Naive thymus-derived CD4-positive, alpha-beta T cell (primary cell): Measurements from ENCODE around the gene SDR39U1. TPM values are rescaled to one million over a fixed set of nuclear protein-coding genes. Genes with fewer than 3 reads are reported as not detected.

Source experiments
- ATAC-seq: fragments of 150-1000 bp; cut with Tn5 transposase; 2 replicates; pipeline ENCODE4 v1.10.0; 2021; ENCODE audit warnings: mild to moderate bottlenecking, moderate library complexity
- CTCF ChIA-PET: fragments of 350-600 bp; sonication (Branson Sonifier 250); formaldehyde crosslinking; loops from one replicate; lab custom pipeline; 2021; ENCODE audit warnings: antibody characterized with exemption; lab: Charles Lee
- POLR2A ChIA-PET: fragments of 350-600 bp; sonication (Branson Sonifier 250); formaldehyde crosslinking; loops from one replicate; lab custom pipeline; 2021; ENCODE audit warnings: antibody characterized with exemption, inconsistent platforms; lab: Charles Lee
- DNase-seq, 9 donors: peaks; one replicate each; pipeline versions ENCODE4 v3.0.0 to v3.0.0-alpha.2; 2020 to 2022; ENCODE audit warnings: mixed read lengths in 1 of 9
- H3K27ac ChIP-seq: one replicate; pipeline ENCODE4 v1.7.0; 2013; ENCODE audit warnings: mild to moderate bottlenecking, low read depth, low read length, moderate library complexity
- H3K27me3 ChIP-seq, 2 donors: one replicate each; pipeline ENCODE4 v1.7.0; 2013; ENCODE audit warnings: low read length in 2 of 2, mild to moderate bottlenecking in 2 of 2, moderate library complexity in 2 of 2; ENCODE audit not compliant: control insufficient read depth in 2 of 2, insufficient read depth in 2 of 2
- H3K36me3 ChIP-seq, 3 experiments: 1 replicate in 2 of 3; 2 replicates in 1 of 3; pipeline ENCODE4 v1.7.0; 2013; ENCODE audit warnings: low read length in 3 of 3, mild to moderate bottlenecking in 3 of 3, moderate library complexity in 1 of 3; ENCODE audit not compliant: insufficient read depth in 3 of 3, control insufficient read depth in 2 of 3
- H3K4me1 ChIP-seq, 2 donors: one replicate each; pipeline ENCODE4 v1.7.0; 2013; ENCODE audit warnings: low read length in 2 of 2, mild to moderate bottlenecking in 2 of 2, moderate library complexity in 1 of 2; ENCODE audit not compliant: control insufficient read depth in 2 of 2, insufficient read depth in 2 of 2
- H3K4me3 ChIP-seq: 2 replicates; pipeline ENCODE4 v1.7.0; 2013; ENCODE audit warnings: mild to moderate bottlenecking, low read length
- H3K9me3 ChIP-seq, 3 experiments: 1 replicate in 2 of 3; 2 replicates in 1 of 3; pipeline ENCODE4 v1.7.0; 2013; ENCODE audit warnings: low read length in 3 of 3; ENCODE audit not compliant: control insufficient read depth in 2 of 3
- H3K27ac Mint-ChIP-seq, 9 donors: one replicate each; pipeline ENCODE4 v1.8.0; 2020 to 2022; ENCODE audit warnings: mixed read lengths in 9 of 9, mild to moderate bottlenecking in 8 of 9, moderate library complexity in 5 of 9, inconsistent platforms in 2 of 9
- H3K27me3 Mint-ChIP-seq, 5 donors: one replicate each; pipeline ENCODE4 v1.8.0; 2021 to 2022; ENCODE audit warnings: mixed read lengths in 5 of 5, mild to moderate bottlenecking in 1 of 5
- H3K36me3 Mint-ChIP-seq, 5 donors: one replicate each; pipeline ENCODE4 v1.8.0; 2020 to 2022; ENCODE audit warnings: mixed read lengths in 5 of 5, mild to moderate bottlenecking in 3 of 5, inconsistent platforms in 1 of 5
- H3K4me1 Mint-ChIP-seq, 7 donors: one replicate each; pipeline ENCODE4 v1.8.0; 2020 to 2022; ENCODE audit warnings: mixed read lengths in 7 of 7, mild to moderate bottlenecking in 3 of 7, inconsistent platforms in 1 of 7
- H3K4me3 Mint-ChIP-seq, 10 donors: one replicate each; pipeline ENCODE4 v1.8.0; 2020 to 2022; ENCODE audit warnings: mild to moderate bottlenecking in 10 of 10, mixed read lengths in 10 of 10, moderate library complexity in 6 of 10, inconsistent platforms in 2 of 10
- H3K9me3 Mint-ChIP-seq, 11 donors: one replicate each; pipeline ENCODE4 v1.8.0; 2020 to 2022; ENCODE audit warnings: mixed read lengths in 11 of 11, mild to moderate bottlenecking in 4 of 11, inconsistent platforms in 1 of 11, moderate library complexity in 1 of 11
- intact Hi-C, 2 donors: fragments of 100-400 bp; cut with micrococcal nuclease; formaldehyde crosslinking; loops; one replicate each; pipeline ENCODE4 v1.15.1; 2023
- polyA plus RNA-seq, 2 donors: library from polyadenylated mRNA; unstranded; fragments of 300-500 nt; fragmentation: Illumina TruSeq; gene quantifications; one replicate each; pipeline ENCODE4 v1.2.3, GENCODE V29; 2021
- total RNA-seq, 6 experiments: library from RNA in 5 of 6; stranded (reverse) in 5 of 6; gene quantifications; 1 replicate in 5 of 6; 2 replicates in 1 of 6; pipeline ENCODE4 v1.2.3 and lab custom pipeline; 2021 to 2026

SDR39U1 gene
- total and polyA plus RNA-seq, 7 experiments from 2014 or later = 64.7 to 137 (median 96.2) TPM

DNA sequence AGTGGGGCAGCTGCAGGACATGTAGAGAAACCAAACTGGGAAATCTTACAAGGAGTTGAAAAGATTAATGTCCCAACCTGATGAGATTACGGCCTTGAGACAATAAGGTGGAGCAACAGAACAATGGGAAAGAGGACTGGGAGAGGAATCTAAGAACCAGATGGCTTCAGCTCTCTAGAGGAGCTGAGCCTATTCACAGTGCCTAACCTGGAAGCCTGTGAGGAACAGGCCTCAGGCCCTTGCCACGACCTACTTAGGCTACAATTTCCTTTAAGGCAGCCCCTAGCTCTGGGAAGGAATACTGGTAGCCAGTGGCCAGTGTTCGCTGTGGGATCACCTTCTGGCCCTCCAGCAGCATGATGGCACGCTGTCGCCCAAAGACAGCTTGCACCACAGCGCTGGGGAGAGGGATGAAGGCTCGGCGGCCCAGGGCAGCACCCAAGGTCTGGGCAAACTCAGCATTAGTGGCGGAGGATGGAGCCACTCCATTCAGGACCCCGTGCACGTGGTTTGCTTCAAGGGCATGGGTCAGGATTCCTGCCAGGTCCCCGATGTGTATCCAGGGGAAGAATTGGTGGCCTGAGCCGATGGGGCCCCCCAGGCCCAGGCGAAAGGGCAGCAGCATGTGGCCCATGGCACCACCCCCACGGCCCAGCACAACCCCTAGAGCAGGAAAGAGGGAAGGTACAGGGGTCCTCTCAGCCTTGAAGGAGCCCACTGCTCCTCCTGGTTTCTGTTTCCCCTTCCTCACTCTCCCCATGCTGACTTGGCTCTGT lies 2.6 kb downstream of the SDR39U1 start:
- peaks cover 0 to 6% (median 0%) of the 10 kb centered on the region in 11 donors for H3K9me3 Mint-ChIP-seq
- H3K36me3 Mint-ChIP-seq = peaks cover 0 to 47% (median 13%) of the 10 kb centered on the region in 5 donors
- ChIA-PET CTCF (interaction anchor here (1.6 to 3.1 kb wide), 2 partner anchors 107 to 197 kb away, joined by 5 to 13 read pairs; partner anchors contain the start of gene TINF2), POLR2A (interaction anchor here (2.0 to 5.3 kb wide), 4 partner anchors 10 to 131 kb away, joined by 9 to 105 read pairs (median 18); partner anchors contain the start of genes CBLN3, CIDEB and KHNYN)
- H3K4me3 Mint-ChIP-seq = peak overlapping the region in 6 of 10 donors; percentile 7 to 61 (median 26)
- no peak for ATAC-seq
- no peak for DNase-seq
- Histone ChIP-seq H3K4me1 (peaks cover 30 to 44% of the 10 kb centered on the region in 2 donors), H3K36me3 (peaks cover 9 to 62% (median 12%) of the 10 kb centered on the region in 3 experiments), H3K27me3 (no peaks in the 10 kb centered on the region), H3K4me3 (no peak overlapping the region), H3K9me3 (no peaks in the 10 kb centered on the region), H3K27ac (no peak overlapping the region)
- peaks cover 37 to 74% (median 68%) of the 10 kb centered on the region in 7 donors for H3K4me1 Mint-ChIP-seq
- H3K27ac Mint-ChIP-seq = peak overlapping the region in 6 of 9 donors; percentile 29 to 98 (median 62)
- peaks cover 0 to 3% (median 0%) of the 10 kb centered on the region in 5 donors for H3K27me3 Mint-ChIP-seq
- intact Hi-C loops = loop anchor here (5.0 to 10.0 kb wide), 5 partner anchors 232 to 1403 kb away; partner anchors contain the start of genes PPP1R3E (in 1 of the 2), THTPA (in 1 of the 2) and ZFHX2 (in 1 of the 2)

DNA sequence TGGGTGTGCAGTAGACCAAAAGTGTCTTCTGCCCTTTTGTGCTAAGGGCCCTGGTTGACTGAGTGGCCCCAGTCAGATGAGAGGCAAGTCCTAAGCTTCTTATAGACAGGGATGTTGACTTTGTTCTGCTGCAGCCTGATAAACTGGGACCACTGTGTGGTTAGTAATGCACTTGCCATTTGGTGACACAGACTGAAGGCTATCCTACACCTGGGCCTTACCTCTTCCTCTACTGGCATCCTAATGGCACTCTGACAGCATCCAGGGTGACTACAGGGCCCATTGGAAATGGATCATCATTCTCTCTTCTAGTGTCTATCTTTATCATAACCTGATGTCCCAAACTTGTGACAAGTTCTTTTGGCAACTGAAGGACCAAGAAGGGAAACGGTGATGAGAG lies 3.3 kb downstream of the SDR39U1 start:
- H3K36me3 ChIP-seq = peaks cover 9 to 70% (median 12%) of the 10 kb centered on the region in 3 experiments
- no peaks in the 10 kb centered on the region for H3K9me3 ChIP-seq
- Mint-ChIP-seq H3K27ac (peak overlapping the region in 8 of 9 donors; percentile 29 to 81 (median 59)), H3K36me3 (peaks cover 0 to 52% (median 13%) of the 10 kb centered on the region in 5 donors), H3K9me3 (peaks cover 0 to 6% (median 0%) of the 10 kb centered on the region in 11 donors), H3K27me3 (peaks cover 0 to 3% (median 0%) of the 10 kb centered on the region in 5 donors), H3K4me1 (peaks cover 37 to 77% (median 72%) of the 10 kb centered on the region in 7 donors), H3K4me3 (peak overlapping the region in 2 of 10 donors; percentile 12 to 33)
- H3K27me3 ChIP-seq = no peaks in the 10 kb centered on the region
- CTCF ChIA-PET = interaction anchor here (3.1 to 10.1 kb wide), 2 partner anchors 105 to 106 kb away, joined by 13 to 317 read pairs; partner anchors contain the start of genes ADCY4 and RIPK3
- DNase-seq = no peak
- POLR2A ChIA-PET = interaction anchor here (4.7 to 5.3 kb wide), 2 partner anchors 9 to 106 kb away, joined by 25 to 105 read pairs; partner anchors contain the start of genes CBLN3 and KHNYN
- H3K4me1 ChIP-seq = peaks cover 30 to 44% of the 10 kb centered on the region in 2 donors
- no peak overlapping the region for H3K4me3 ChIP-seq
- no peak overlapping the region for H3K27ac ChIP-seq
- no peak for ATAC-seq
- intact Hi-C loops = loop anchor here in 1 of 2 donors (10.0 kb wide), 1 partner anchor 884 kb away; the partner anchor contains the start of genes THTPA and ZFHX2

DNA sequence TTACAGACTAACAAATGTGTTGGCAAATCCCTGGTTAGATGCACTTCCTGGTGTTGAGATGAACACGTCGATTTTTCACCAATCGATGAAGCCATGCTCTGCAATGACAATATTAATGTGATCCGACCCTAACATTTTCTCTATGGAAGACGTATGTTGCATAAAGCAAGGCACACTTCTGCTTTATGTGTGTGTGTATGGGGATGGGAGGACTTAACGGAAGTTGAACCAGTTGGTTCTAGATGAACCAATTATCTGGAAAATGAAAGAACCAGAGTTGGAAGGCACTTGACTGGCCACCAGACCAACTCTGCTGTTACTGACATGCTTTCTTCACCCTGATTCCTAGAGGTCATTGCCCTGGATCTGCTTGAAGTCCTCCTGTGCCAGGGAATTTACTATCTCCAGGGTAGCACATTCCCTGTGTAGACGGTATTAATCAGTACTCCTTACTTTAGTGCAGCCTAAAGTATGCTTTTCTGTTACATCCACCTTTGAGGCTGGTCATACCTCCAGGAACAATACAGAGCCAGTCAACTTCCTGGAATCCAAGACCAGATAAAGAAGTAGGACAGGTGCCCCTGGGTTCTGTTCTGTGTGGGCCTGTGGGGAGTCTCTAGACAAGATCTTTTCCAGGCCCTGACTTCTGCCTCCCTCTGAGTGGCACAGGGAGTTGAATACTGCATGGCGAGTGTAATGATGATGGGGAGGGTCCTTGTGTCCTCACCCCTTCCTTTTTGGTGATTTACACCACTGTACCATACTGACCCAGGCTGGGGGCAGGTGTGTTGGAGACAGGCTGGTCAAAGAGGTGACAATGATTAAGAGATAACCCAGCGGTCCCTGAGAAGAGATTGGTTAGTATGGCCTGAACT lies 4.1 kb downstream of the SDR39U1 start:
- peaks cover 9 to 77% (median 12%) of the 10 kb centered on the region in 3 experiments for H3K36me3 ChIP-seq
- ATAC-seq (no peak), DNase-seq (no peak)
- peak overlapping the region; percentile 43 for H3K27ac ChIP-seq
- no peak overlapping the region for H3K4me3 ChIP-seq
- ChIA-PET POLR2A (interaction anchor here (0.7 to 15.7 kb wide), 3 partner anchors 9 to 106 kb away, joined by 3 to 293 read pairs (median 25); partner anchors contain the start of genes ADCY4, KHNYN and RIPK3), CTCF (interaction anchor here (1.4 to 10.1 kb wide), 3 partner anchors 104 to 196 kb away, joined by 4 to 317 read pairs (median 10); partner anchors contain the start of genes ADCY4, RIPK3 and TINF2)
- peak overlapping the region in 8 of 9 donors; percentile 35 to 86 (median 52) for H3K27ac Mint-ChIP-seq
- peaks cover 0 to 3% (median 0%) of the 10 kb centered on the region in 5 donors for H3K27me3 Mint-ChIP-seq
- no peaks in the 10 kb centered on the region for H3K9me3 ChIP-seq
- peak overlapping the region in 4 of 10 donors; percentile 6 to 69 (median 30) for H3K4me3 Mint-ChIP-seq
- intact Hi-C loops = loop anchor here in 1 of 2 donors (10.0 kb wide), 1 partner anchor 884 kb away; the partner anchor contains the start of genes THTPA and ZFHX2
- H3K4me1 Mint-ChIP-seq = peaks cover 34 to 75% (median 70%) of the 10 kb centered on the region in 7 donors
- peaks cover 0 to 4% (median 0%) of the 10 kb centered on the region in 11 donors for H3K9me3 Mint-ChIP-seq
- H3K36me3 Mint-ChIP-seq = peaks cover 0 to 55% (median 13%) of the 10 kb centered on the region in 5 donors
- peaks cover 29 to 42% of the 10 kb centered on the region in 2 donors for H3K4me1 ChIP-seq
- no peaks in the 10 kb centered on the region for H3K27me3 ChIP-seq

DNA sequence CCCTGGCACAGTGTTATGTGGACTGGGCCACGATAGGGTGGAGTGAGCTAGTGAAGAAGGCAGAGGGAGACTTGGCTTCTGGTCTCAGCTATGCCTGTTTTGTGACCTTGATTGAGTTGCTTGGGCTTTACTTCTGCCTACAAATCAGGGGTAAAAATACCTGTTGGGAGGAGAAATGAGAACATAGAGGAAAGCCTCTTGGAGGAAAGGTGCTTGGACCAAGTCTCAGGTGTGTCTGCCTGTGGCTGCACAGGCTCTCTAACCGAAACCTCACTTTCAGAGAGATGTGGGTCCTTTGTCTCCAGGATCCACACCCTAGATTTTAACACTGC lies 4.9 kb downstream of the SDR39U1 start:
- Mint-ChIP-seq H3K4me3 (peak overlapping the region in 8 of 10 donors; percentile 22 to 69 (median 56)), H3K4me1 (peaks cover 30 to 75% (median 67%) of the 10 kb centered on the region in 7 donors), H3K9me3 (peaks cover 0 to 2% (median 0%) of the 10 kb centered on the region in 11 donors), H3K36me3 (peaks cover 4 to 60% (median 17%) of the 10 kb centered on the region in 5 donors), H3K27me3 (peaks cover 0 to 3% (median 0%) of the 10 kb centered on the region in 5 donors), H3K27ac (peak overlapping the region in 8 of 9 donors; percentile 52 to 86 (median 74))
- Histone ChIP-seq H3K4me1 (peaks cover 24 to 38% of the 10 kb centered on the region in 2 donors), H3K9me3 (no peaks in the 10 kb centered on the region), H3K27me3 (no peaks in the 10 kb centered on the region), H3K4me3 (no peak overlapping the region), H3K36me3 (peaks cover 9 to 84% (median 17%) of the 10 kb centered on the region in 3 experiments), H3K27ac (peak overlapping the region; percentile 53)
- POLR2A ChIA-PET = interaction anchor here (0.7 to 15.7 kb wide), 9 partner anchors 8 to 195 kb away, joined by 3 to 293 read pairs (median 4); partner anchors contain the start of genes ADCY4, KHNYN, RABGGTA and RIPK3
- intact Hi-C loops = loop anchor here in 1 of 2 donors (10.0 kb wide), 1 partner anchor 883 kb away; the partner anchor contains the start of genes THTPA and ZFHX2
- ATAC-seq (no peak), DNase-seq (no peak)
- CTCF ChIA-PET = interaction anchor here (1.4 to 10.1 kb wide), 3 partner anchors 103 to 195 kb away, joined by 4 to 317 read pairs (median 10); partner anchors contain the start of genes ADCY4, RIPK3 and TINF2

DNA sequence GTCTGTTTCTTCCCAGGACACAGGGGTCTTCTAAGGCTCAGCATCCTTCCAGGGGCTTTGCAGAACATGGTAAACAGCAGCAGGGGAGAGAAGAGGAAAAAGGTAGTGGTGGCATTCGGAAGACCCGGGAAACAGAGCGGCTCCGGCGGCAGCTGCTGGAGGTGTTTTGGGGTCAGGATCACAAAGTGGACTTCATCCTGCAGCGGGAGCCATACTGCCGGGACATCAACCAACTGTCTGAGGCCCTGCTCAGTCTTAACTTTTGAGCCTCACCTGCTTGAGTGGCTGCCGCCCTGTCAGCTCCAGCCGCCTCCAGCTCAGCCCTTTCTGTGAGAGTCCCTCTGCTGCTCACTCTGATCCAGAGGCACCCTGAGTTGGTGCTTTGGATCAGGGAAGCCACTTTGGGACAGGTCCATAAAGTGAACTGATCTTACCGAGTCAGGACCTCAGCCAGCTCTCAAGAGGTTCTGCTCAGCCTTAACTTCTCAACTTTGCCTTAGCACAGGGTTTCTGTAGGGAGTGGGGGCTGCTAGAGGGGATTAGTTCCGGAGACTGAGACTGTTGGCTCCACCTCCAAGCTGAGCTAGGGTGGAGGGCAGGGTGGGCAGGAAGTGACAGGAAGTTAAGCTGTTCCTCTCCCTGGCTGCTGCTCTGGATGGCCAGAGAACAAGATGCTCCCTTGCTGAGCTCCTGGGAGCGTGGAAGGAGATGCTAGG lies 5.4 kb downstream of the SDR39U1 start:
- DNase-seq (peak in 3 of 9 donors; percentile 19 to 23 (median 22)), ATAC-seq (no peak)
- POLR2A ChIA-PET = interaction anchor here (0.7 to 15.7 kb wide), 13 partner anchors 7 to 229 kb away, joined by 3 to 293 read pairs (median 3); partner anchors contain the start of genes ADCY4, KHNYN, RABGGTA and RIPK3
- H3K27me3 Mint-ChIP-seq = no peaks in the 10 kb centered on the region
- peaks cover 4 to 60% (median 17%) of the 10 kb centered on the region in 5 donors for H3K36me3 Mint-ChIP-seq
- Histone ChIP-seq H3K27ac (peak overlapping the region; percentile 53), H3K27me3 (no peaks in the 10 kb centered on the region), H3K4me1 (peaks cover 24 to 38% of the 10 kb centered on the region in 2 donors), H3K36me3 (peaks cover 9 to 87% (median 17%) of the 10 kb centered on the region in 3 experiments), H3K9me3 (no peaks in the 10 kb centered on the region), H3K4me3 (no peak overlapping the region)
- H3K27ac Mint-ChIP-seq = peak overlapping the region; percentile 52 to 90 (median 82)
- H3K4me3 Mint-ChIP-seq = peak overlapping the region in 9 of 10 donors; percentile 39 to 77 (median 68)
- peaks cover 0 to 2% (median 0%) of the 10 kb centered on the region in 11 donors for H3K9me3 Mint-ChIP-seq
- CTCF ChIA-PET = interaction anchor here (0.7 to 10.1 kb wide), 10 partner anchors 12 to 249 kb away, joined by 3 to 317 read pairs (median 4); partner anchors contain the start of genes ADCY4, CIDEB, DHRS1 and IPO4
- H3K4me1 Mint-ChIP-seq = peaks cover 30 to 72% (median 63%) of the 10 kb centered on the region in 7 donors
- intact Hi-C loops = loop anchor here in 1 of 2 donors (10.0 kb wide), 1 partner anchor 882 kb away; the partner anchor contains the start of genes THTPA and ZFHX2
